Testis (tissue), 3 donors: ENCODE measurements around the gene P4HTM. TPM values are rescaled to one million over a fixed set of nuclear protein-coding genes. Genes with fewer than 3 reads are reported as not detected.
"Not testable (repeated sequence)": the region's sequence is repeated elsewhere in the genome, so short reads cannot be mapped to it uniquely, and the experiment has no call there.

ENCODE experiments used
- DNase-seq: peaks from one replicate; pipeline ENCODE4 v3.0.0-alpha.2; 2019
- H3K27ac ChIP-seq, 2 donors: fragments of 200-600 bp; sonication (generic); one replicate each; pipeline ENCODE4 v1.5.1; 2019
- H3K27me3 ChIP-seq: fragments of 200-600 bp; sonication (generic); one replicate; pipeline ENCODE4 v1.5.1; 2019
- H3K36me3 ChIP-seq: fragments of 200-600 bp; sonication (generic); one replicate; pipeline ENCODE4 v1.5.1; 2017; ENCODE audit warnings: low read depth; ENCODE audit errors: missing control alignments
- H3K4me1 ChIP-seq: fragments of 200-600 bp; sonication (generic); one replicate; pipeline ENCODE4 v1.5.1; 2019
- H3K4me3 ChIP-seq, 2 donors: fragments of 200-600 bp; sonication (generic); one replicate each; pipeline ENCODE4 v1.5.1; 2017 to 2019
- H3K9me3 ChIP-seq: fragments of 200-600 bp; sonication (generic); one replicate; pipeline ENCODE4 v1.5.1; 2017
- CTCF ChIP-seq, 3 experiments: fragments of 450-650 bp in 2 of 3; fragments of 200-600 bp in 1 of 3; sonication (generic) in 1 of 3; IDR thresholded peaks; one replicate each; pipeline ENCODE4 v1.5.1; 2016 to 2019; ENCODE audit warnings: antibody characterized with exemption in 3 of 3, mild to moderate bottlenecking in 2 of 3, moderate library complexity in 1 of 3
- POLR2A ChIP-seq: fragments of 450-650 bp; IDR thresholded peaks from one replicate; pipeline ENCODE4 v1.6.1; 2017; ENCODE audit warnings: antibody characterized with exemption, mild to moderate bottlenecking, moderate library complexity
- WGBS, 2 donors: methylation state at CpG; one replicate each; pipeline ENCODE4 v1.1.5; 2018; 5-methylcytosine and 5-hydroxymethylcytosine counted together
- intact Hi-C: fragments of 100-400 bp; cut with DNase I; formaldehyde crosslinking; loops from one replicate; pipeline ENCODE4 v1.15.1; 2023; ENCODE audit warnings: low total_unique reads
- polyA plus RNA-seq: library from polyadenylated mRNA; stranded (reverse); fragments of 350-450 nt; fragmentation: Illumina TruSeq; extraction: RNeasy Lipid Tissue Mini Kit (QIAGEN cat#74804); gene quantifications from one replicate; pipeline ENCODE4 v1.2.3, GENCODE V29; 2014; ENCODE audit warnings: low read depth, low replicate concordance; ENCODE audit not compliant: insufficient read depth
- total RNA-seq, 2 donors: library from RNA; depleted of rRNA; stranded (reverse); fragments of >200 nt; gene quantifications; one replicate each; pipeline ENCODE4 v1.2.3, GENCODE V29; 2016

P4HTM gene
- total and polyA plus RNA-seq, 3 donors from 2014 or later = 52.3 to 122 (median 107) TPM

GRCh38 chr3:49007068-49007770 lies 17.2 kb downstream of the P4HTM start, which contains the start of gene WDR6:
Gene WDR6 (plus strand): TSS chr3:49007391. CDS start chr3:49007432, 41 bp downstream.
- Histone ChIP-seq H3K27me3 (no peaks in the 10 kb centered on the region), H3K9me3 (no peaks in the 10 kb centered on the region), H3K4me1 (peaks cover 17% of the 10 kb centered on the region), H3K4me3 (peak within 1 kb of the TSS; percentile 74 to 95), H3K27ac (peak within 1 kb of the TSS; percentile 96 to 98), H3K36me3 (no peaks in the 10 kb centered on the region)
- intact Hi-C loops = no loop called here
- 0% methylated on average over 42 to 52 of the region's 65 CpGs for WGBS, 2 donors
- TF ChIP-seq CTCF (IDR thresholded peaks at IDR 0.05) (peak; percentile 33 to 68 (median 56)), POLR2A (no peak)
- DNase-seq = peak; percentile 99

GRCh38 chr3:49007771-49008528 lies 17.9 kb downstream of the P4HTM start:
- intact Hi-C loops = no loop called here
- Histone ChIP-seq H3K36me3 (no peaks in the 10 kb centered on the region), H3K27me3 (no peaks in the 10 kb centered on the region), H3K4me1 (peaks cover 17% of the 10 kb centered on the region), H3K9me3 (no peaks in the 10 kb centered on the region), H3K27ac (peak overlapping the region; percentile 96 to 98), H3K4me3 (peak overlapping the region; percentile 74 to 95)
- peak; percentile 93 for DNase-seq
- TF ChIP-seq CTCF (IDR thresholded peaks at IDR 0.05) (no peak), POLR2A (no peak)
- WGBS, 2 donors = 3 to 5% methylated on average over 9 to 39 of the region's 41 CpGs

GRCh38 chr3:49008627-49009026 lies 18.6 kb downstream of the P4HTM start:
- H3K4me1 ChIP-seq = peaks cover 23% of the 10 kb centered on the region

GRCh38 chr3:49009396-49009795 lies 19.4 kb downstream of the P4HTM start:
- intact Hi-C loops = no loop called here

More at GRCh38 chr3:49008627-49009026, 18.6 kb downstream of the P4HTM start:
- H3K27me3 ChIP-seq, intact Hi-C loops, DNase-seq, H3K36me3 ChIP-seq, H3K9me3 ChIP-seq: not testable (repeated sequence)
- WGBS, 2 donors = 74% methylated on average over 5 of the region's 5 CpGs
- peak overlapping the region in 1 of 2 donors; percentile 95 for H3K4me3 ChIP-seq
- peak overlapping the region; percentile 96 to 98 for H3K27ac ChIP-seq

More at GRCh38 chr3:49009396-49009795, 19.4 kb downstream of the P4HTM start:
- H3K27me3 ChIP-seq = no peaks in the 10 kb centered on the region
- TF ChIP-seq POLR2A = no peak
- no peak for TF ChIP-seq CTCF (IDR thresholded peaks at IDR 0.05)
- WGBS, 2 donors = 76 to 82% methylated on average over 3 of the region's 3 CpGs
- H3K4me1 ChIP-seq = peaks cover 26% of the 10 kb centered on the region
- H3K9me3 ChIP-seq = no peaks in the 10 kb centered on the region
- H3K36me3 ChIP-seq = no peaks in the 10 kb centered on the region
- H3K27ac ChIP-seq = no peak overlapping the region
- DNase-seq = no peak
- H3K4me3 ChIP-seq = no peak overlapping the region
